HEK293 (cell line): ENCODE measurements around the gene ARHGAP15.

Source experiments
- CTCF ChIA-PET: fragments of 350-600 bp; formaldehyde crosslinking; extraction: SDS; loops from one replicate; lab custom pipeline; 2021; ENCODE audit warnings: antibody characterized with exemption; lab: Yijun Ruan, JAX
- POLR2A ChIA-PET: fragments of 300-600 bp; formaldehyde crosslinking; extraction: SDS; loops from one replicate; lab custom pipeline; 2020; ENCODE audit warnings: antibody characterized with exemption, inconsistent platforms; lab: Yijun Ruan, JAX
- H3K27ac ChIP-seq: fragments of 200-500 bp; sonication (Bioruptor generic); 2 replicates; pipeline ENCODE4 v1.5.1; 2014; ENCODE audit warnings: low read depth, low read length, control low read depth, inconsistent platforms; ENCODE audit errors: extremely low read depth
- H3K36me3 ChIP-seq, 2 experiments: fragments of 200-500 bp in 1 of 2; sonication (Bioruptor generic) in 1 of 2; 1 replicate in 1 of 2; 2 replicates in 1 of 2; pipeline ENCODE4 v1.5.1; 2014 to 2017; ENCODE audit warnings: inconsistent platforms in 2 of 2, low read length in 2 of 2; ENCODE audit not compliant: control insufficient read depth in 2 of 2, insufficient read depth in 1 of 2
- H3K4me1 ChIP-seq: fragments of 200-500 bp; sonication (Bioruptor generic); 2 replicates; pipeline ENCODE4 v1.5.1; 2014; ENCODE audit warnings: mild to moderate bottlenecking, low read length, inconsistent platforms; ENCODE audit not compliant: control insufficient read depth, insufficient read depth
- H3K4me3 ChIP-seq: 2 replicates; pipeline ENCODE4 v1.5.1; 2011; ENCODE audit warnings: low read depth, mild to moderate bottlenecking, control low read depth, low read length, moderate library complexity
- H3K9me3 ChIP-seq: fragments of 200-500 bp; sonication (Bioruptor generic); 2 replicates; pipeline ENCODE4 v1.5.1; 2014; ENCODE audit warnings: low read depth, low read length, inconsistent platforms; ENCODE audit not compliant: control insufficient read depth, insufficient read depth
- BCL11A ChIP-seq: fragments of 450-650 bp; formaldehyde crosslinking; IDR thresholded peaks from 2 replicates; pipeline ENCODE4 v1.5.1; 2016; ENCODE audit warnings: low read depth, missing biosample characterization, missing genetic modification characterization
- BCL11B ChIP-seq: fragments of 450-650 bp; formaldehyde crosslinking; IDR thresholded peaks from 2 replicates; pipeline ENCODE4 v1.5.1; 2016; ENCODE audit warnings: low read depth, missing biosample characterization, missing genetic modification characterization
- HOXD13 ChIP-seq: sonication (generic); formaldehyde crosslinking; IDR thresholded peaks from 2 replicates; pipeline ENCODE4 v1.8.0; 2022; ENCODE audit warnings: missing genetic modification reagents, borderline replicate concordance
- KLF8 ChIP-seq: fragments of 450-650 bp; formaldehyde crosslinking; IDR thresholded peaks from 2 replicates; pipeline ENCODE4 v1.5.1; 2016; ENCODE audit warnings: missing biosample characterization, missing genetic modification characterization
- REPIN1 ChIP-seq: fragments of 450-650 bp; formaldehyde crosslinking; IDR thresholded peaks from 2 replicates; pipeline ENCODE4 v1.5.1; 2017; ENCODE audit warnings: missing biosample characterization, missing genetic modification characterization, low read depth
- SP3 ChIP-seq: fragments of 450-650 bp; formaldehyde crosslinking; IDR thresholded peaks from 2 replicates; pipeline ENCODE4 v1.5.1; 2016; ENCODE audit warnings: missing biosample characterization, missing genetic modification characterization
- ZBTB1 ChIP-seq: fragments of 450-650 bp; formaldehyde crosslinking; IDR thresholded peaks from 2 replicates; pipeline ENCODE4 v1.5.1; 2016; ENCODE audit warnings: missing biosample characterization, missing genetic modification characterization
- ZFP37 ChIP-seq: fragments of 450-650 bp; formaldehyde crosslinking; IDR thresholded peaks from 2 replicates; pipeline ENCODE4 v1.5.1; 2016; ENCODE audit warnings: missing biosample characterization, missing genetic modification characterization
- ZNF2 ChIP-seq: fragments of 450-650 bp; formaldehyde crosslinking; IDR thresholded peaks from 2 replicates; pipeline ENCODE4 v1.5.1; 2016; ENCODE audit warnings: missing biosample characterization, missing genetic modification characterization
- ZNF302 ChIP-seq: fragments of 450-650 bp; formaldehyde crosslinking; IDR thresholded peaks from 2 replicates; pipeline ENCODE4 v1.5.1; 2016; ENCODE audit warnings: missing biosample characterization, missing genetic modification characterization, low read depth
- ZNF311 ChIP-seq: fragments of 450-650 bp; formaldehyde crosslinking; IDR thresholded peaks from 2 replicates; pipeline ENCODE4 v1.5.1; 2017; ENCODE audit warnings: missing biosample characterization, missing genetic modification characterization, borderline replicate concordance
- ZNF473 ChIP-seq: fragments of 450-650 bp; formaldehyde crosslinking; IDR thresholded peaks from 2 replicates; pipeline ENCODE4 v1.5.1; 2017; ENCODE audit warnings: missing biosample characterization, missing genetic modification characterization
- ZNF558 ChIP-seq: fragments of 450-650 bp; formaldehyde crosslinking; IDR thresholded peaks from 2 replicates; pipeline ENCODE4 v1.5.1; 2016; ENCODE audit warnings: missing biosample characterization, missing genetic modification characterization
- ZNF561 ChIP-seq: fragments of 450-650 bp; IDR thresholded peaks from 2 replicates; pipeline ENCODE4 v1.5.1; 2018; ENCODE audit warnings: missing biosample characterization, missing genetic modification characterization, borderline replicate concordance
- ZNF596 ChIP-seq: fragments of 450-650 bp; IDR thresholded peaks from 2 replicates; pipeline ENCODE4 v1.5.0; 2018; ENCODE audit warnings: missing biosample characterization, mild to moderate bottlenecking, missing genetic modification characterization, moderate library complexity
- TF ChIP-seq, protein P1 (sequence below): fragments of 450-650 bp; formaldehyde crosslinking; IDR thresholded peaks from 2 replicates; pipeline ENCODE4 v1.5.1; 2016; ENCODE audit warnings: missing biosample characterization, missing genetic modification characterization
- TF ChIP-seq, protein P2 (sequence below): fragments of 450-650 bp; formaldehyde crosslinking; IDR thresholded peaks from 2 replicates; pipeline ENCODE4 v1.5.1; 2017; ENCODE audit warnings: missing biosample characterization, missing genetic modification characterization
- TF ChIP-seq, protein P3 (sequence below): fragments of 450-650 bp; formaldehyde crosslinking; IDR thresholded peaks from 2 replicates; pipeline ENCODE4 v1.5.1; 2016; ENCODE audit warnings: missing biosample characterization, missing genetic modification characterization, low read depth
- TF ChIP-seq, protein P4 (sequence below): fragments of 450-650 bp; formaldehyde crosslinking; IDR thresholded peaks from 2 replicates; pipeline ENCODE4 v1.5.1; 2016; ENCODE audit warnings: missing biosample characterization, missing genetic modification characterization
- TF ChIP-seq, protein P5 (sequence below): fragments of 450-650 bp; formaldehyde crosslinking; IDR thresholded peaks from 2 replicates; pipeline ENCODE4 v1.5.1; 2016; ENCODE audit warnings: missing biosample characterization, missing genetic modification characterization
- TF ChIP-seq, protein P6 (sequence below): fragments of 450-650 bp; formaldehyde crosslinking; IDR thresholded peaks from 2 replicates; pipeline ENCODE4 v1.5.1; 2016; ENCODE audit warnings: missing biosample characterization, missing genetic modification characterization

The ARHGAP15 gene

DNA sequence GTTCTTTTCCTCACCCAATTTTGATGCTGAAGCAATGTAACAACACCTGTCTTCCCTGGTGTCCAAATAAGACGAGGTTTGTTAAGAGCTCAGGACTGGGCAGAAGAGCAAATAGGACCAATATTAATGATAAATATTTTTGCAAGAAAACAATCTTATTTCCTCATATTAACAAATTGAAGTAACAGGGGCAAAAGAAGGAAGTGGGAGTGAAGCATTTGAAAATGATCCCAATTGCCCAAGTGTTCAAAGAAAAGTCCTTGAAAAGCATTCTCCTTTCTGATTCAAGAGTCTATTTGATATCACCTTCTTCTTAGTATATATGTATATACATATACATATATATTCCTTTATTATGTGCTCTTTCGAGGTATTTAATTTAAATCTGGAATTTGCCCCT lies 418.8 kb downstream of the ARHGAP15 start (continued):
- TF ChIP-seq ZNF561 (tag by site-specific recombination) (no peak), ZBTB1 (tag by site-specific recombination) (no peak), BCL11B (no peak)
- TF ChIP-seq, protein P1, sequence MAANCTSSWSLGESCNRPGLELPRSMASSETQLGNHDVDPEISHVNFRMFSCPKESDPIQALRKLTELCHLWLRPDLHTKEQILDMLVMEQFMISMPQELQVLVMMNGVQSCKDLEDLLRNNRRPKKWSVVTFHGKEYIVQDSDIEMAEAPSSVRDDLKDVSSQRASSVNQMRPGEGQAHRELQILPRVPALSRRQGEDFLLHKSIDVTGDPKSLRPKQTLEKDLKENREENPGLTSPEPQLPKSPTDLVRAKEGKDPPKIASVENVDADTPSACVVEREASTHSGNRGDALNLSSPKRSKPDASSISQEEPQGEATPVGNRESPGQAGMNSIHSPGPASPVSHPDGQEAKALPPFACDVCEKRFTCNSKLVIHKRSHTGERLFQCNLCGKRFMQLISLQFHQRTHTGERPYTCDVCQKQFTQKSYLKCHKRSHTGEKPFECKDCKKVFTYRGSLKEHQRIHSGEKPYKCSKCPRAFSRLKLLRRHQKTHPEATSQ (tag by site-specific recombination), result no peak
- TF ChIP-seq, protein P2, sequence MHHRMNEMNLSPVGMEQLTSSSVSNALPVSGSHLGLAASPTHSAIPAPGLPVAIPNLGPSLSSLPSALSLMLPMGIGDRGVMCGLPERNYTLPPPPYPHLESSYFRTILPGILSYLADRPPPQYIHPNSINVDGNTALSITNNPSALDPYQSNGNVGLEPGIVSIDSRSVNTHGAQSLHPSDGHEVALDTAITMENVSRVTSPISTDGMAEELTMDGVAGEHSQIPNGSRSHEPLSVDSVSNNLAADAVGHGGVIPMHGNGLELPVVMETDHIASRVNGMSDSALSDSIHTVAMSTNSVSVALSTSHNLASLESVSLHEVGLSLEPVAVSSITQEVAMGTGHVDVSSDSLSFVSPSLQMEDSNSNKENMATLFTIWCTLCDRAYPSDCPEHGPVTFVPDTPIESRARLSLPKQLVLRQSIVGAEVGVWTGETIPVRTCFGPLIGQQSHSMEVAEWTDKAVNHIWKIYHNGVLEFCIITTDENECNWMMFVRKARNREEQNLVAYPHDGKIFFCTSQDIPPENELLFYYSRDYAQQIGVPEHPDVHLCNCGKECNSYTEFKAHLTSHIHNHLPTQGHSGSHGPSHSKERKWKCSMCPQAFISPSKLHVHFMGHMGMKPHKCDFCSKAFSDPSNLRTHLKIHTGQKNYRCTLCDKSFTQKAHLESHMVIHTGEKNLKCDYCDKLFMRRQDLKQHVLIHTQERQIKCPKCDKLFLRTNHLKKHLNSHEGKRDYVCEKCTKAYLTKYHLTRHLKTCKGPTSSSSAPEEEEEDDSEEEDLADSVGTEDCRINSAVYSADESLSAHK (tag by site-specific recombination), result no peak

DNA sequence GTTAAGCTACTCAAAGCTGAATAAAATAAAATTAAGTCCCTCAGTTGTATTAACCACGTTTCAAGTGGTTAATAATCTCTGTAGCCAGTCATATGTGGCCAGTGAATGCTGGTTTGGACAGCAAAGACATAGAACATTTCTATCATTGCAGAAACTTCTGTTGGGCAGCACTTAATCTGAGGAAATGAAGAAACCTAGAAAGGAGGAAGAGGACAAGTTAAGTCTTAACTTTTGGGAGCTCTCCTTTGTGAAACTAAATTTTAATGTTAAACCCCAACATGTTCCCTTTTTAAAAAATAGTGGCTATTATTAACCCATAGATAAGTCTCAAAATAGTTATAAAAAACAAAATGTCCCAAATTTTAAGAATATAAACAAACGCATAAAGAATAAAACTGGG lies 421.3 kb downstream of the ARHGAP15 start:
- CTCF ChIA-PET, result interaction anchor here (1.3 kb wide), 1 partner anchor 66 kb away, joined by 3 read pairs; no protein-coding TSS in a partner anchor
- H3K9me3 ChIP-seq, result no peaks in the 10 kb centered on the region
- H3K4me1 ChIP-seq, result no peaks in the 10 kb centered on the region
- POLR2A ChIA-PET, result no interaction called here
- no peak overlapping the region for H3K4me3 ChIP-seq
- no peaks in the 10 kb centered on the region for H3K36me3 ChIP-seq
- TF ChIP-seq SP3 (no peak), BCL11A (tag by site-specific recombination) (no peak), ZNF558 (tag by site-specific recombination) (no peak), KLF8 (tag by site-specific recombination) (no peak), ZNF2 (tag by site-specific recombination) (no peak)
- TF ChIP-seq, protein P3, sequence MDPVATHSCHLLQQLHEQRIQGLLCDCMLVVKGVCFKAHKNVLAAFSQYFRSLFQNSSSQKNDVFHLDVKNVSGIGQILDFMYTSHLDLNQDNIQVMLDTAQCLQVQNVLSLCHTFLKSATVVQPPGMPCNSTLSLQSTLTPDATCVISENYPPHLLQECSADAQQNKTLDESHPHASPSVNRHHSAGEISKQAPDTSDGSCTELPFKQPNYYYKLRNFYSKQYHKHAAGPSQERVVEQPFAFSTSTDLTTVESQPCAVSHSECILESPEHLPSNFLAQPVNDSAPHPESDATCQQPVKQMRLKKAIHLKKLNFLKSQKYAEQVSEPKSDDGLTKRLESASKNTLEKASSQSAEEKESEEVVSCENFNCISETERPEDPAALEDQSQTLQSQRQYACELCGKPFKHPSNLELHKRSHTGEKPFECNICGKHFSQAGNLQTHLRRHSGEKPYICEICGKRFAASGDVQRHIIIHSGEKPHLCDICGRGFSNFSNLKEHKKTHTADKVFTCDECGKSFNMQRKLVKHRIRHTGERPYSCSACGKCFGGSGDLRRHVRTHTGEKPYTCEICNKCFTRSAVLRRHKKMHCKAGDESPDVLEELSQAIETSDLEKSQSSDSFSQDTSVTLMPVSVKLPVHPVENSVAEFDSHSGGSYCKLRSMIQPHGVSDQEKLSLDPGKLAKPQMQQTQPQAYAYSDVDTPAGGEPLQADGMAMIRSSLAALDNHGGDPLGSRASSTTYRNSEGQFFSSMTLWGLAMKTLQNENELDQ (tag by site-specific recombination), result no peak
- TF ChIP-seq, protein P4, sequence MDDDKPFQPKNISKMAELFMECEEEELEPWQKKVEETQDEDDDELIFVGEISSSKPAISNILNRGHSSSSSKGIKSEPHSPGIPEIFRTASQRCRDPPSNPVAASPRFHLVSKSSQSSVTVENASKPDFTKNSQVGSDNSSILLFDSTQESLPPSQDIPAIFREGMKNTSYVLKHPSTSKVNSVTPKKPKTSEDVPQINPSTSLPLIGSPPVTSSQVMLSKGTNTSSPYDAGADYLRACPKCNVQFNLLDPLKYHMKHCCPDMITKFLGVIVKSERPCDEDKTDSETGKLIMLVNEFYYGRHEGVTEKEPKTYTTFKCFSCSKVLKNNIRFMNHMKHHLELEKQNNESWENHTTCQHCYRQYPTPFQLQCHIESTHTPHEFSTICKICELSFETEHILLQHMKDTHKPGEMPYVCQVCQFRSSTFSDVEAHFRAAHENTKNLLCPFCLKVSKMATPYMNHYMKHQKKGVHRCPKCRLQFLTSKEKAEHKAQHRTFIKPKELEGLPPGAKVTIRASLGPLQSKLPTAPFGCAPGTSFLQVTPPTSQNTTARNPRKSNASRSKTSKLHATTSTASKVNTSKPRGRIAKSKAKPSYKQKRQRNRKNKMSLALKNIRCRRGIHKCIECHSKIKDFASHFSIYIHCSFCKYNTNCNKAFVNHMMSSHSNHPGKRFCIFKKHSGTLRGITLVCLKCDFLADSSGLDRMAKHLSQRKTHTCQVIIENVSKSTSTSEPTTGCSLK (tag by site-specific recombination), result no peak
- H3K27ac ChIP-seq, result no peak overlapping the region

DNA sequence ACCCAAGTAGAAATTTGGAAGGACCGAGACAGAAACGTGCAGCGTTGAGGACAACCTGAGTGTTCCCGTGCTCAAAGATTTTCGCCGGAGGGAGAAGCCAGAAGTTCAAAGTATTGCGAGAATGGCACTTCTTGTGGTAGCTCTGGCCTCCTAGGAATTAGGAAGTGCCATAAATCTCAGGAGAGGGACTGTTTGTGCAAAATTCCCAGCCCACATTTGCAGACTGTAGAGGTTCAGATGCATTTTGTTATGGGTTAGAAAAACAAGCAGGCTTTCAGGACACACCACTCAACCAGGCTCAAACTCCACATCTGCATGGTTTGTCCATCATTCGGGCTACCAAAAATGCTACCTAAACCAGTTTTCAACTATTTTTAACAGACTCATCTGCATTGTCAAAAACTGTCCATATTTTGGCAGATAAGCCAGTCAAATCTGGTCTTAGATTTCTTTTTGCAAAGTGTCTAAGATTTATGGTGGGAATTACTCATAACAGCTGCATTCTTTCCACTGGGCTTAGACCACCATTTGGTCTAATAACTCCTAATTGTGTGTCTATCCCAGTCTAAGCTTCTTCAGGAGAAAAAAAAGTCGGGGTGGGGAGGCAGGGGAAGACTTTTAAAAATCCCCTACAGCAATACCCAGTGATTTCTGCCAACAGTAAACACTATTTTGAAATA lies 422.9 kb downstream of the ARHGAP15 start:
- no peak overlapping the region for H3K27ac ChIP-seq
- no peaks in the 10 kb centered on the region for H3K9me3 ChIP-seq
- POLR2A ChIA-PET, result no interaction called here
- H3K4me3 ChIP-seq, result no peak overlapping the region
- H3K36me3 ChIP-seq, result no peaks in the 10 kb centered on the region
- no peaks in the 10 kb centered on the region for H3K4me1 ChIP-seq
- CTCF ChIA-PET, result no interaction called here
- TF ChIP-seq ZFP37 (tag by site-specific recombination), result no peak
- no peak for TF ChIP-seq SP3
- TF ChIP-seq HOXD13 (CRISPR knock-in tag), result no peak
- no peak for TF ChIP-seq ZNF473 (tag by site-specific recombination)
- TF ChIP-seq ZNF596, result no peak
- TF ChIP-seq REPIN1 (tag by site-specific recombination), result no peak
- TF ChIP-seq, protein P5, sequence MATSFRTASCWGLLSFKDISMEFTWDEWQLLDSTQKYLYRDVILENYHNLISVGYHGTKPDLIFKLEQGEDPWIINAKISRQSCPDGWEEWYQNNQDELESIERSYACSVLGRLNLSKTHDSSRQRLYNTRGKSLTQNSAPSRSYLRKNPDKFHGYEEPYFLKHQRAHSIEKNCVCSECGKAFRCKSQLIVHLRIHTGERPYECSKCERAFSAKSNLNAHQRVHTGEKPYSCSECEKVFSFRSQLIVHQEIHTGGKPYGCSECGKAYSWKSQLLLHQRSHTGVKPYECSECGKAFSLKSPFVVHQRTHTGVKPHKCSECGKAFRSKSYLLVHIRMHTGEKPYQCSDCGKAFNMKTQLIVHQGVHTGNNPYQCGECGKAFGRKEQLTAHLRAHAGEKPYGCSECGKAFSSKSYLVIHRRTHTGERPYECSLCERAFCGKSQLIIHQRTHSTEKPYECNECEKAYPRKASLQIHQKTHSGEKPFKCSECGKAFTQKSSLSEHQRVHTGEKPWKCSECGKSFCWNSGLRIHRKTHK (tag by site-specific recombination), result no peak
- no peak for TF ChIP-seq ZNF302
- TF ChIP-seq ZNF311 (tag by site-specific recombination), result no peak
- TF ChIP-seq, protein P6, sequence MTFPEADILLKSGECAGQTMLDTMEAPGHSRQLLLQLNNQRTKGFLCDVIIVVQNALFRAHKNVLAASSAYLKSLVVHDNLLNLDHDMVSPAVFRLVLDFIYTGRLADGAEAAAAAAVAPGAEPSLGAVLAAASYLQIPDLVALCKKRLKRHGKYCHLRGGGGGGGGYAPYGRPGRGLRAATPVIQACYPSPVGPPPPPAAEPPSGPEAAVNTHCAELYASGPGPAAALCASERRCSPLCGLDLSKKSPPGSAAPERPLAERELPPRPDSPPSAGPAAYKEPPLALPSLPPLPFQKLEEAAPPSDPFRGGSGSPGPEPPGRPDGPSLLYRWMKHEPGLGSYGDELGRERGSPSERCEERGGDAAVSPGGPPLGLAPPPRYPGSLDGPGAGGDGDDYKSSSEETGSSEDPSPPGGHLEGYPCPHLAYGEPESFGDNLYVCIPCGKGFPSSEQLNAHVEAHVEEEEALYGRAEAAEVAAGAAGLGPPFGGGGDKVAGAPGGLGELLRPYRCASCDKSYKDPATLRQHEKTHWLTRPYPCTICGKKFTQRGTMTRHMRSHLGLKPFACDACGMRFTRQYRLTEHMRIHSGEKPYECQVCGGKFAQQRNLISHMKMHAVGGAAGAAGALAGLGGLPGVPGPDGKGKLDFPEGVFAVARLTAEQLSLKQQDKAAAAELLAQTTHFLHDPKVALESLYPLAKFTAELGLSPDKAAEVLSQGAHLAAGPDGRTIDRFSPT (tag by site-specific recombination), result no peak
